ENCODE measurements around the gene FKRP.

DNA sequence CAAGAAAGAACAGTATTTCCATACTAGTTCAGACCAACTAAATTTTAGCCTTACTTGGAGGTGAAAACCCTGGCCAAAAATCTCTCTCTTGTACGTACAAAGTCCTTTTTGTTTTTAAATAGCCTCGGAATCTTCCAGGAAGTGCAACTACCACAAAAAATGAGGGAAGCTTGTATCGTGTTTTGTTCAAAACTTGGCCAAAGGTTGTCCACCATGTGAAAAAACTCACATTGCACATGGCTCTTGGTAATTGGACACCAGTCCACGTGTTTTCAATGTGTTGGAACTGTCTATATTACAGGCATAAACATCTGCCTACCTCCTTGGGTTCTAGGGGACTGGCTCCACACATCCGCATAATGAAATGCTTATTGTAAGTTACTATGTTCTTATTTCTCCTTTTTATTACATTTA lies 15.6 kb downstream of the FKRP start:
- TF ChIP-seq, protein P1, sequence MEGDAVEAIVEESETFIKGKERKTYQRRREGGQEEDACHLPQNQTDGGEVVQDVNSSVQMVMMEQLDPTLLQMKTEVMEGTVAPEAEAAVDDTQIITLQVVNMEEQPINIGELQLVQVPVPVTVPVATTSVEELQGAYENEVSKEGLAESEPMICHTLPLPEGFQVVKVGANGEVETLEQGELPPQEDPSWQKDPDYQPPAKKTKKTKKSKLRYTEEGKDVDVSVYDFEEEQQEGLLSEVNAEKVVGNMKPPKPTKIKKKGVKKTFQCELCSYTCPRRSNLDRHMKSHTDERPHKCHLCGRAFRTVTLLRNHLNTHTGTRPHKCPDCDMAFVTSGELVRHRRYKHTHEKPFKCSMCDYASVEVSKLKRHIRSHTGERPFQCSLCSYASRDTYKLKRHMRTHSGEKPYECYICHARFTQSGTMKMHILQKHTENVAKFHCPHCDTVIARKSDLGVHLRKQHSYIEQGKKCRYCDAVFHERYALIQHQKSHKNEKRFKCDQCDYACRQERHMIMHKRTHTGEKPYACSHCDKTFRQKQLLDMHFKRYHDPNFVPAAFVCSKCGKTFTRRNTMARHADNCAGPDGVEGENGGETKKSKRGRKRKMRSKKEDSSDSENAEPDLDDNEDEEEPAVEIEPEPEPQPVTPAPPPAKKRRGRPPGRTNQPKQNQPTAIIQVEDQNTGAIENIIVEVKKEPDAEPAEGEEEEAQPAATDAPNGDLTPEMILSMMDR (conservative IDR thresholded peaks at IDR 0.05; ENCODE audit: low read length): no peak
- no peak for TF ChIP-seq EZH2phosphoT487 (IDR thresholded peaks at IDR 0.05; ENCODE audit: borderline replicate concordance, low read depth, low read length)
